Colonic mucosa (tissue), 4 donors: Measurements from ENCODE around the gene GAMT. TPM values are rescaled to one million over a fixed set of nuclear protein-coding genes. Genes with fewer than 3 reads are reported as not detected.

Source experiments
- DNase-seq: peaks from one replicate; pipeline ENCODE4 v3.0.0-alpha.2; 2020
- H3K27ac ChIP-seq: fragments of 200-600 bp; one replicate; pipeline ENCODE4 v1.8.0; 2021
- H3K27me3 ChIP-seq: fragments of 200-600 bp; one replicate; pipeline ENCODE4 v1.8.0; 2021
- H3K36me3 ChIP-seq: fragments of 200-600 bp; one replicate; pipeline ENCODE4 v1.8.0; 2021
- H3K4me1 ChIP-seq: fragments of 200-600 bp; one replicate; pipeline ENCODE4 v1.8.0; 2021; ENCODE audit warnings: mild to moderate bottlenecking
- H3K4me3 ChIP-seq: fragments of 200-600 bp; one replicate; pipeline ENCODE4 v1.8.0; 2021
- H3K9ac ChIP-seq, 2 donors: one replicate each; pipeline ENCODE4 v1.7.0; 2013; ENCODE audit warnings: control low read depth in 2 of 2, low read depth in 2 of 2, low read length in 2 of 2
- H3K9me3 ChIP-seq: fragments of 200-600 bp; one replicate; pipeline ENCODE4 v1.8.0; 2021
- CTCF ChIP-seq: fragments of 200-600 bp; IDR thresholded peaks from one replicate; pipeline ENCODE4 v1.8.0; 2022; ENCODE audit warnings: antibody characterized with exemption, mild to moderate bottlenecking
- intact Hi-C: fragments of 100-400 bp; cut with DNase I; formaldehyde crosslinking; loops from one replicate; pipeline ENCODE4 v1.14.1; 2022
- total RNA-seq, 2 donors: library from RNA; stranded (reverse); fragmentation: NEBNext Ultra II Directional in 1 of 2; extraction: Animal tissue kit (Norgen Biotek cat#: 25700) in 1 of 2; gene quantifications; one replicate each; pipeline ENCODE4 v1.2.1, GENCODE V29; 2021
- donor health status: healthy.
- donor health status: DM: no; HTN: no; CAD: no.
- donor health status: DM: no; HTN: no; CAD: no.

Gene GAMT
- total RNA-seq, 2 donors from 2014 or later = 3.3 to 3.7 TPM

GRCh38 chr19:1389033-1389940, 12.1 kb downstream of the GAMT start:
- H3K27ac ChIP-seq = no peak overlapping the region
- H3K4me1 ChIP-seq = peaks cover 6% of the 10 kb centered on the region
- no peak for DNase-seq
- no peak overlapping the region for H3K4me3 ChIP-seq
- H3K36me3 ChIP-seq = peaks cover 8% of the 10 kb centered on the region
- no peak overlapping the region for H3K9ac ChIP-seq
- no peak for TF ChIP-seq CTCF
- H3K27me3 ChIP-seq = no peaks in the 10 kb centered on the region
- intact Hi-C loops = no loop called here
- H3K9me3 ChIP-seq = no peaks in the 10 kb centered on the region

- no peak for DNase-seq
- TF ChIP-seq CTCF = no peak
- peaks cover 6% of the 10 kb centered on the region for H3K4me1 ChIP-seq
- no peak overlapping the region for H3K9ac ChIP-seq
- no peak overlapping the region for H3K27ac ChIP-seq
- no peaks in the 10 kb centered on the region for H3K27me3 ChIP-seq
- H3K4me3 ChIP-seq = no peak overlapping the region
- peaks cover 8% of the 10 kb centered on the region for H3K36me3 ChIP-seq
- intact Hi-C loops = no loop called here
- H3K9me3 ChIP-seq = no peaks in the 10 kb centered on the region
Observed at GRCh38 chr19:1388637-1389026, 12.7 kb downstream of the GAMT start.

- no peak for TF ChIP-seq CTCF
- peaks cover 8% of the 10 kb centered on the region for H3K36me3 ChIP-seq
Observed at GRCh38 chr19:1387684-1388636, 13.4 kb downstream of the GAMT start.

GRCh38 chr19:1386945-1387683, 14.2 kb downstream of the GAMT start:
- Histone ChIP-seq H3K9me3 (no peaks in the 10 kb centered on the region), H3K4me1 (peaks cover 6% of the 10 kb centered on the region), H3K9ac (no peak overlapping the region), H3K36me3 (peaks cover 8% of the 10 kb centered on the region), H3K27ac (no peak overlapping the region), H3K27me3 (no peaks in the 10 kb centered on the region), H3K4me3 (no peak overlapping the region)
- DNase-seq = no peak
- intact Hi-C loops = no loop called here
- TF ChIP-seq CTCF = no peak

More at GRCh38 chr19:1387684-1388636, 13.4 kb downstream of the GAMT start:
- no peak overlapping the region for H3K4me3 ChIP-seq
- no peak overlapping the region for H3K9ac ChIP-seq
- intact Hi-C loops = no loop called here
- H3K9me3 ChIP-seq = no peaks in the 10 kb centered on the region
- H3K27me3 ChIP-seq = no peaks in the 10 kb centered on the region
- H3K27ac ChIP-seq = no peak overlapping the region
- H3K4me1 ChIP-seq = peaks cover 6% of the 10 kb centered on the region
- DNase-seq = no peak

GRCh38 chr19:1385816-1386215, 15.5 kb downstream of the GAMT start:
- Histone ChIP-seq H3K27me3 (no peaks in the 10 kb centered on the region), H3K9ac (no peak overlapping the region), H3K4me1 (peaks cover 6% of the 10 kb centered on the region), H3K4me3 (no peak overlapping the region), H3K36me3 (peaks cover 8% of the 10 kb centered on the region), H3K9me3 (no peaks in the 10 kb centered on the region), H3K27ac (no peak overlapping the region)
- no peak for TF ChIP-seq CTCF
- intact Hi-C loops = no loop called here
- no peak for DNase-seq
